ENCODE data around the gene SDC1.

DNA sequence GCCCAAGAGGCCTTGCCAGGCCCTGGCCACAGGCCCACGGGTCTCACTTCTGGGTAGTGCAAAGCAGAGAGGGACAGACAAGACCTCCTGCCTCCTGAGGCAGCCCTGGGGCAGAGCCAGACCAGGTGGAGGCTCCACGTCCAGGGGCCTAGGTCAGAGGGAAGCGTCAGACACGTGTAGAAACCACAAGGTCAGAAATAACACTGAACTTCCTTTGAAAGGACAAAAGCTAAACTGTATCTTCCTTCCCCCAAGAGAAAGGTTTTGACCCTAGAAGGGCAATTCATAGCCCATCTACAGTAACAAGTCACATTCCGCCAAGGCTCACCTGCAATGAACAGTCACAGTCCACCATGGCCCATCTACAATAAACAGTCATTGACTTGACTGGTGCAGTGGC, 17.9 kb downstream of the SDC1 start:
- TF ChIP-seq, protein P1, sequence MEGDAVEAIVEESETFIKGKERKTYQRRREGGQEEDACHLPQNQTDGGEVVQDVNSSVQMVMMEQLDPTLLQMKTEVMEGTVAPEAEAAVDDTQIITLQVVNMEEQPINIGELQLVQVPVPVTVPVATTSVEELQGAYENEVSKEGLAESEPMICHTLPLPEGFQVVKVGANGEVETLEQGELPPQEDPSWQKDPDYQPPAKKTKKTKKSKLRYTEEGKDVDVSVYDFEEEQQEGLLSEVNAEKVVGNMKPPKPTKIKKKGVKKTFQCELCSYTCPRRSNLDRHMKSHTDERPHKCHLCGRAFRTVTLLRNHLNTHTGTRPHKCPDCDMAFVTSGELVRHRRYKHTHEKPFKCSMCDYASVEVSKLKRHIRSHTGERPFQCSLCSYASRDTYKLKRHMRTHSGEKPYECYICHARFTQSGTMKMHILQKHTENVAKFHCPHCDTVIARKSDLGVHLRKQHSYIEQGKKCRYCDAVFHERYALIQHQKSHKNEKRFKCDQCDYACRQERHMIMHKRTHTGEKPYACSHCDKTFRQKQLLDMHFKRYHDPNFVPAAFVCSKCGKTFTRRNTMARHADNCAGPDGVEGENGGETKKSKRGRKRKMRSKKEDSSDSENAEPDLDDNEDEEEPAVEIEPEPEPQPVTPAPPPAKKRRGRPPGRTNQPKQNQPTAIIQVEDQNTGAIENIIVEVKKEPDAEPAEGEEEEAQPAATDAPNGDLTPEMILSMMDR (IDR thresholded peaks at IDR 0.05), result no peak
- TF ChIP-seq POLR2A (IDR thresholded peaks at IDR 0.05) (no peak), EP300 (IDR thresholded peaks at IDR 0.05) (no peak)
